ENCODE data around the gene FDPS.
A peak's percentile ranks its signal among the peaks of the same experiment; 100 is the strongest.

The FDPS gene

GRCh38 chr1:155261493-155261851, 47.2 kb upstream of the FDPS start (continued):
- TF ChIP-seq, protein P1, sequence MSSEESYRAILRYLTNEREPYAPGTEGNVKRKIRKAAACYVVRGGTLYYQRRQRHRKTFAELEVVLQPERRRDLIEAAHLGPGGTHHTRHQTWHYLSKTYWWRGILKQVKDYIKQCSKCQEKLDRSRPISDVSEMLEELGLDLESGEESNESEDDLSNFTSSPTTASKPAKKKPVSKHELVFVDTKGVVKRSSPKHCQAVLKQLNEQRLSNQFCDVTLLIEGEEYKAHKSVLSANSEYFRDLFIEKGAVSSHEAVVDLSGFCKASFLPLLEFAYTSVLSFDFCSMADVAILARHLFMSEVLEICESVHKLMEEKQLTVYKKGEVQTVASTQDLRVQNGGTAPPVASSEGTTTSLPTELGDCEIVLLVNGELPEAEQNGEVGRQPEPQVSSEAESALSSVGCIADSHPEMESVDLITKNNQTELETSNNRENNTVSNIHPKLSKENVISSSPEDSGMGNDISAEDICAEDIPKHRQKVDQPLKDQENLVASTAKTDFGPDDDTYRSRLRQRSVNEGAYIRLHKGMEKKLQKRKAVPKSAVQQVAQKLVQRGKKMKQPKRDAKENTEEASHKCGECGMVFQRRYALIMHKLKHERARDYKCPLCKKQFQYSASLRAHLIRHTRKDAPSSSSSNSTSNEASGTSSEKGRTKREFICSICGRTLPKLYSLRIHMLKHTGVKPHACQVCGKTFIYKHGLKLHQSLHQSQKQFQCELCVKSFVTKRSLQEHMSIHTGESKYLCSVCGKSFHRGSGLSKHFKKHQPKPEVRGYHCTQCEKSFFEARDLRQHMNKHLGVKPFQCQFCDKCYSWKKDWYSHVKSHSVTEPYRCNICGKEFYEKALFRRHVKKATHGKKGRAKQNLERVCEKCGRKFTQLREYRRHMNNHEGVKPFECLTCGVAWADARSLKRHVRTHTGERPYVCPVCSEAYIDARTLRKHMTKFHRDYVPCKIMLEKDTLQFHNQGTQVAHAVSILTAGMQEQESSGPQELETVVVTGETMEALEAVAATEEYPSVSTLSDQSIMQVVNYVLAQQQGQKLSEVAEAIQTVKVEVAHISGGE (tag by site-specific recombination; conservative IDR thresholded peaks at IDR 0.05; ENCODE audit: low read depth) = peak; percentile 79; the same call in 1 of the 2 replicates

DNA sequence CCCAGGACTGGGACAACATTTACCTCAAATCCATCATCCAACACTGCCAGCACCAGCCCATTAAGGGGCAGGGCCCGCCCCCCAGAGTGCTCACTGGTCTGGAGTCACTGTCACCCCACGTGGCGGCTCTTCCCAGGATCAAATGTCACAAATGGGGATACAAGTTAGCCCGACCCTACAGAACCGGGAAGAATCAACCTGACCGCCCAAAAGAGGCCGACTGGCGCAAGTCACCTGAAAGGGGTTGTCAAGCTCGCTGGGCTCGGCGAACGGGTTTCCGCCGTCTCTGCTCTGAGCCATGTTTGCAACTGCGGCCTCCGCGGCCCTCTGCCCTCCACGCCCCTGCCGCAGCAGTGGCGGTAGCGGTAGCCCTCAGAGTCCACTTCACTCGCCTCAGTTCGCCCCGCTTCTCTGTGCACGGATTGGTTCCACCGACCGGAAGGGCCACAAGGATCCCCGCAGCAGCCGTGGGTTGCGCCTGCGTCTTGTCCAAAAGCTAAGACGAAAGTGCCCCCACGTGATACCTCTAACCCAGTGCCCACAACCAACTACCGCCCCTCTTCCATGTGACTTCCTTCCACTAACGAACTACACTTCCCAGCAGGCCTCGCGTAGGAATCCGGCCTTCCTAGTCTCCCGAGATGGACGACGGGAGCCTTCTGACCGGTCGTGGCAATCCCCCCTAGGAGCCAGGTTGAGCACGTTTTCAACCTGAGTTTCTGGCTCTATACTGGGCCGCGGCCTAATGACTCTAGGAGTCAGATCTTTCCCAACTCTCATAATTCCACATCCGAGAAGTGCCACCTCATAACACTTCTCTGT, 46.6 kb upstream of the FDPS start, which contains the start of gene SCAMP3:
SCAMP3 (minus strand) TSS at position 509 of the 822 bp plus-strand sequence; CDS start at position 300, 209 bp downstream.
- H3K27ac ChIP-seq (ENCODE audit: extremely low read depth, low read depth, low read length) = peak within 1 kb of the TSS; percentile 61
- no peaks in the 10 kb centered on the region for H3K9me3 ChIP-seq (ENCODE audit: control insufficient read depth, insufficient read depth, low read depth, low read length)
- H3K36me3 ChIP-seq (ENCODE audit: control insufficient read depth in 2 of 2, insufficient read depth in 1 of 2, low read length in 2 of 2) = peaks cover 10 to 74% of the 10 kb centered on the region in 2 experiments
- POLR2A ChIA-PET = interaction anchor here (0.6 to 4.2 kb wide), 16 partner anchors 10 to 89 kb away, joined by 3 to 54 read pairs (median 4); partner anchors contain the start of genes CLK2, HCN3 and KRTCAP2
- H3K4me1 ChIP-seq (ENCODE audit: control insufficient read depth, insufficient read depth, low read length) = no peaks in the 10 kb centered on the region
- H3K4me3 ChIP-seq (ENCODE audit: low read depth, low read length) = peak within 1 kb of the TSS; percentile 91
- CTCF ChIA-PET = interaction anchor here (0.6 to 6.2 kb wide), 4 partner anchors 12 to 335 kb away, joined by 3 to 91 read pairs (median 6); no protein-coding TSS in a partner anchor
- peak; percentile 81 for TF ChIP-seq KLF8 (tag by site-specific recombination; IDR thresholded peaks at IDR 0.05)
- peak; percentile 98 for TF ChIP-seq ZNF76 (tag by site-specific recombination; IDR thresholded peaks at IDR 0.05; ENCODE audit: borderline replicate concordance, low read depth)
- peak; percentile 31; the same call in 1 of the 2 replicates for TF ChIP-seq ZBTB7A (tag by site-specific recombination; IDR thresholded peaks at IDR 0.05; ENCODE audit: low read depth)
- TF ChIP-seq OVOL3 (tag by site-specific recombination; IDR thresholded peaks at IDR 0.05) = 0 out of 2 replicates have a peak, but pooled peaks have one; percentile 22
- TF ChIP-seq ZXDB (tag by site-specific recombination; IDR thresholded peaks at IDR 0.05) = peak; percentile 92
- no peak for TF ChIP-seq ZNF529 (tag by site-specific recombination; IDR thresholded peaks at IDR 0.05; ENCODE audit: insufficient replicate concordance)
- no peak for TF ChIP-seq ZNF280D (tag by site-specific recombination; IDR thresholded peaks at IDR 0.05)
- TF ChIP-seq ZIC2 (tag by site-specific recombination; IDR thresholded peaks at IDR 0.05) = no peak
- peak; percentile 41; the same call in 1 of the 2 replicates for TF ChIP-seq ZNF10 (tag by site-specific recombination; IDR thresholded peaks at IDR 0.05)
- TF ChIP-seq PRDM1 (tag by site-specific recombination; IDR thresholded peaks at IDR 0.05) = no peak
- peak; percentile 60 for TF ChIP-seq KLF1 (tag by site-specific recombination; IDR thresholded peaks at IDR 0.05)
- TF ChIP-seq SCRT2 (tag by site-specific recombination; IDR thresholded peaks at IDR 0.05) = no peak
- no peak for TF ChIP-seq ZNF555 (tag by site-specific recombination; conservative IDR thresholded peaks at IDR 0.05)
- peak; percentile 62 for TF ChIP-seq GLIS2 (tag by site-specific recombination; IDR thresholded peaks at IDR 0.05)
- TF ChIP-seq ZBTB8A (tag by site-specific recombination; IDR thresholded peaks at IDR 0.05) = peak; percentile 78
- TF ChIP-seq, protein P2, sequence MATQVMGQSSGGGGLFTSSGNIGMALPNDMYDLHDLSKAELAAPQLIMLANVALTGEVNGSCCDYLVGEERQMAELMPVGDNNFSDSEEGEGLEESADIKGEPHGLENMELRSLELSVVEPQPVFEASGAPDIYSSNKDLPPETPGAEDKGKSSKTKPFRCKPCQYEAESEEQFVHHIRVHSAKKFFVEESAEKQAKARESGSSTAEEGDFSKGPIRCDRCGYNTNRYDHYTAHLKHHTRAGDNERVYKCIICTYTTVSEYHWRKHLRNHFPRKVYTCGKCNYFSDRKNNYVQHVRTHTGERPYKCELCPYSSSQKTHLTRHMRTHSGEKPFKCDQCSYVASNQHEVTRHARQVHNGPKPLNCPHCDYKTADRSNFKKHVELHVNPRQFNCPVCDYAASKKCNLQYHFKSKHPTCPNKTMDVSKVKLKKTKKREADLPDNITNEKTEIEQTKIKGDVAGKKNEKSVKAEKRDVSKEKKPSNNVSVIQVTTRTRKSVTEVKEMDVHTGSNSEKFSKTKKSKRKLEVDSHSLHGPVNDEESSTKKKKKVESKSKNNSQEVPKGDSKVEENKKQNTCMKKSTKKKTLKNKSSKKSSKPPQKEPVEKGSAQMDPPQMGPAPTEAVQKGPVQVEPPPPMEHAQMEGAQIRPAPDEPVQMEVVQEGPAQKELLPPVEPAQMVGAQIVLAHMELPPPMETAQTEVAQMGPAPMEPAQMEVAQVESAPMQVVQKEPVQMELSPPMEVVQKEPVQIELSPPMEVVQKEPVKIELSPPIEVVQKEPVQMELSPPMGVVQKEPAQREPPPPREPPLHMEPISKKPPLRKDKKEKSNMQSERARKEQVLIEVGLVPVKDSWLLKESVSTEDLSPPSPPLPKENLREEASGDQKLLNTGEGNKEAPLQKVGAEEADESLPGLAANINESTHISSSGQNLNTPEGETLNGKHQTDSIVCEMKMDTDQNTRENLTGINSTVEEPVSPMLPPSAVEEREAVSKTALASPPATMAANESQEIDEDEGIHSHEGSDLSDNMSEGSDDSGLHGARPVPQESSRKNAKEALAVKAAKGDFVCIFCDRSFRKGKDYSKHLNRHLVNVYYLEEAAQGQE (tag by site-specific recombination; IDR thresholded peaks at IDR 0.05) = 0 out of 2 replicates have a peak, but pooled peaks have one; percentile 21
- peak; percentile 86 for TF ChIP-seq SP3 (tag by site-specific recombination; IDR thresholded peaks at IDR 0.05)
- TF ChIP-seq YY2 (tag by site-specific recombination; IDR thresholded peaks at IDR 0.05) = 0 out of 2 replicates have a peak, but pooled peaks have one; percentile 25
- peak; percentile 70; the same call in 1 of the 2 replicates for TF ChIP-seq ZNF394 (tag by site-specific recombination; IDR thresholded peaks at IDR 0.05; ENCODE audit: borderline replicate concordance)
- peak; percentile 26 for TF ChIP-seq ZBTB26 (tag by site-specific recombination; optimal IDR thresholded peaks at IDR 0.05)
- no peak for TF ChIP-seq ZNF701 (tag by site-specific recombination; IDR thresholded peaks at IDR 0.05)
- TF ChIP-seq ZSCAN30 (tag by site-specific recombination; IDR thresholded peaks at IDR 0.05) = peak; percentile 81
- peak; percentile 72; the same call in 1 of the 2 replicates for TF ChIP-seq ZNF660 (tag by site-specific recombination; IDR thresholded peaks at IDR 0.05)

Measured in HEK293 (cell line).